Measurements from ENCODE around the gene TARS2.

The TARS2 gene

GRCh38 chr1:150508982-150509381, 21.8 kb downstream of the TARS2 start:
- no peak for DNase-seq

GRCh38 chr1:150511551-150511950, 24.3 kb downstream of the TARS2 start:
- no peak for DNase-seq

DNA sequence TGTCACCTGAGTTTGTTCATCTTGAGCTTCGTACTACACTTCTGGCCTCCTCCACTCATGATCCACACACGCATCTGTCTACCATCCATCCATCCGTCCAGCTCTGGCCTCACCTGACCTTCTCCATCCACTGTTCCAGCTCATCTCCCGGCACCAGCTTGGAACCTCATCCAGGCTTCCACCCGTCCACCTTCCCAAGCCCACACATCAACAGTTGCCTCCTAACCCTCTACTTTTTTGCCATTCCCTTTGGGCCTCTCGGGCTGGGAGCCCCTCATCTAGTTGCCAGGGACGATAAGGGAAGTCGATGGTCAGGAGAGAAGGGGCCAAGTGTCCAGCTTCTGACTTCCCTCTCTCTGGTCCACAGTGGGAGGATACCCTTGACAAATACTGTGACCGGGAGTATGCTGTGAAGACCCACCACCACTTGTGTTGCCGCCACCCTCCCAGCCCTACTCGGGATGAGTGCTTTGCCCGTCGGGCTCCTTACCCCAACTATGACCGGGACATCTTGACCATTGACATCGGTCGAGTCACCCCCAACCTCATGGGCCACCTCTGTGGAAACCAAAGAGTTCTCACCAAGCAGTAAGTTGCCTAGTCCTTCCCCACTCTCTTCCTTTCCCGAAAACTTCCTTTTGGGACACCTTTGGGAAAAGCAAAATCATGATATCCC, 24.9 kb downstream of the TARS2 start:
- no peak for DNase-seq

- DNase-seq: no peak
Measured at GRCh38 chr1:150512846-150513245, 25.6 kb downstream of the TARS2 start.

DNA sequence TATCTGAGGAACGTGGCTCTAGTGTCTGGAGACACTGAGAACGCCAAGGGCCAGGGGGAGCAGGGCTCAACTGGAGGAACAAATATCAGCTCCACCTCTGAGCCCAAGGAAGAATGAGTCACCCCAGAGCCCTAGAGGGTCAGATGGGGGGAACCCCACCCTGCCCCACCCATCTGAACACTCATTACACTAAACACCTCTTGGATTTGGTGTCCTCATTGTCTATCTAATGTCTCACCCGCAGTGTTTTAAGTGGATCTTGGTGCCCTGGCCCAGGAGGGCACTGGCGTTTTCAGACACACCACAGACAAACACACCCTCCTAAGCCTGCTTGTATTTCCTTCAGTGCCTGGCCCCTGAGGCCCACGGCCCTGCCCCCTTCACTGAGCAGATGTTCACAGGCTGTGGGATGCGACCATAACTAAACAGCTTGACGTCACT, 26.2 kb downstream of the TARS2 start:
- DNase-seq: no peak

- DNase-seq: no peak
Measured at GRCh38 chr1:150514260-150514659, 27.0 kb downstream of the TARS2 start.

DNA sequence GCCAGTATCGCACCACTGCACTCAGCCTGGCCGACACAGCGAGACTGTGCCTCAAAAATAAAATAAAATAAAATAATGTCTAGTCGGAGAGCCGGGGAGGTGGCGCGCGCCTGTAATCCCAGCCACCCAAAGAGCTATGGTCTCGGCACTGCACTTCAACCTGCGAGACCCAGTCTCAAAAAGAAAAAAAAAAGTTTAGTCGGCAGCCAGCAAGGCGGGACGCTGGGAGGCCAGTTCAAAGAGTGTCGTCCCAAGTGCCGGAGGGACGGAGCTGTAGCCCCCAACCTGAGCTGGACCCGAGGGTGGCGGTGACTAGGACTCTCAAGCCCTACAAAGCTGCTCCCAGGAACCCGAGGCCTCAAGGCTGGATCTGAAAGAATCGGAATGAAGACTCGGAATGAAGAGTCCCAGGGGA, 27.7 kb downstream of the TARS2 start:
- DNase-seq: no peak

- DNase-seq: peak; percentile 99
Measured at GRCh38 chr1:150515328-150516049, 28.3 kb downstream of the TARS2 start, which contains the start of gene FALEC. TSS of gene FALEC (plus strand) at chr1:150515752.

DNA sequence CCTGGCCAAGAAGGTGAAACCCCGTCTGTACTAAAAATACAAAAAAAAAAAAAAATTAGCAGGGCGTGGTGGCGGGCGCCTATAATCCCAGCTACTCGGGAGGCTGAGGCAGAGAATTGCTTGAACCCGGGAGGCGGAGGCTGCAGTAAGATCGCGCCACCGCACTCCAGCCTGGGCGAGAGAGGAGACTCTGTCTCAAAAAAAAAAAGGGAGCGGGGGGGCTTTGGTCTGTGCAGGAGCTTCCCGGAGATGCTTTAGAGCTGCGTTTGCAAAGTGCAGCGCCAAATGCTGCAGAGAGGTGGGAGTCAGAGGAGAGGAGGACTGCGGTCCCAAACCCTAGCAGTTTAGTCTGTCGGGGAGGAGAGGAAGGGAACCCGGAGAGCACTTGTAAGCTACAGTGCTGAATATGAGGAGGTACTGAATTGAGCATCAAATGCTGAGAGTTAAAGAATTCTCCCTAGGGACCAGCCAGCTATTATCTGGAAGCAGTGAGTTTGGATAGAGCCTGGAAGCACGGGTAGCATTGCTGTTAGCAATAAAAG, 28.9 kb downstream of the TARS2 start:
- peak; percentile 21 for DNase-seq

DNA sequence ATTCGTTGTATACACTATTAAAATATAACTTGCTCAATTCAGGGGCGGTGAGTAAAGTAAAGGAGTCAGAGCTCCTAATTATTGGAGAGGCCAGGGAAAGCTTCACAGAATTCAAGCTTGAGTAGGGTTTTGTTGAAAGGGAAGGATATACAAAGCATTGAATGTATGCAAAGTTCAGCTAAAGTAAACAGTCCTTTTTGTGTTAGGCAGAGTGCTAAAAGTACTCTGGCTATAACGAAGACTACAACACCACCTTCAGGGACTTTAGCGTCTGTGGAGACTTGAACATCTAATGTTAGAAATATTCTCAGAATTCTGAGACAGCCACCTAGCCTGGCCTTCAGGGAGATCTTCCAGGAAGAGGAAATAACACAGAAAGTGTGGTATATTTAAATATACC, 29.4 kb downstream of the TARS2 start:
- DNase-seq: no peak

- DNase-seq: no peak
Measured at GRCh38 chr1:150521196-150521968, 34.2 kb downstream of the TARS2 start.

DNA sequence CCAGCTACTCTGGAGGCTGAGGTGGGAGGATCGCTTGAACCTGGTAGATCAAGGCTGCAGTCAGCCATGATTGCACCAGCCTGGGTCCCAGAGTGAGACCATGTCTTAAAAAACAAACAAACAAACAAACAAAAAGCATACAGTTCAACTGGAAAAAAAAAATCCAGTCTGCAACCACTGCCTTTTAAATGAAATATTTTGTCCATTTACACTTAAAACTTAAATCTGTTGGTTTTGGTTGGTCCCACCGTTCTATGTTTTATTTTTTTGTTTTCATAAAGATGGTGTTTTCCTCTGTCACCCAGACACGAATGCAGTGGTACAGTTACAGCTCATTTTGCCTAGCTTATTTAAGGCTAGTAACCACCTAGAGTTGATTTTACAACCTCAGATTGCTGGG, 38.1 kb downstream of the TARS2 start:
- DNase-seq: no peak

DNA sequence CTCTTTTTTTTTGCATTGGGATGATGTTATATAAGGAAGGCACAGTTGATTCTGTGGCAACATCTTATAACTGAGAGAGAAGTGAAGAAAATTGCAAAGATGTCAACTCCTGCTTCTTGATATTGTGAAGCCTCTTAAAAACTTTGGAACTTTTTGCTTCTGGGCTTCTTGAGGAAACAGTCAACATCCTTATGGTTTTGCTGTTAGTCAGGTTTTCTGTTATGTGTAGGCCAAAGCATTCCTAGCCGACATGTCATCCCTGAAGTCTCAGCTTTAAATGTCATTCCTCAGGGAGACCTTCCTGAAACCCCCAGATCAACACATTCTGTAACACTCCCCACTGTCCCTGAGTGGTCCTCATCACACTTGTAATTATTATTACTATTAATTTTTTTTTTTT, 41.0 kb downstream of the TARS2 start:
- no peak for DNase-seq

DNA sequence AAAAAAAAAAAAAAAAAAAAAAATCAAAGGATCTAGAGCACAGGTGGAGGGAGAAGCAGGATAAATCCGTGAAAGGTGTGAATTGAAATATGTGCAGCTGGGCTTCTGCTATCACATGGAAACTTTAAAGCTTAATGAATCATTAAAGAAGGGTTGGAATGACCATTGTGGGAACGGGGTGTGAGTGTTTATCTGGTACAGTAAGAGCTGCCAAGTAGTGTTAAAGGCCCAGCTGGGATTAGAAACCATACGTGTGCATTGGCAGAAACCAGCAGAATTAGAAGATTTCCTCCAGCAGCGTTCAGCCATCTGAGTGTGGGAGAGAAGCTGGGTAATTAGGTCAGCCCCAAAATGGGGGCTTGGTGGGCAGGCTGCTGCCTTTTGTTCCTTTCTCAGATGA, 41.8 kb downstream of the TARS2 start:
- no peak for DNase-seq

GRCh38 chr1:150530491-150531159, 43.4 kb downstream of the TARS2 start:
- DNase-seq: no peak

GRCh38 chr1:150532860-150533259, 45.6 kb downstream of the TARS2 start:
- no peak for DNase-seq

DNA sequence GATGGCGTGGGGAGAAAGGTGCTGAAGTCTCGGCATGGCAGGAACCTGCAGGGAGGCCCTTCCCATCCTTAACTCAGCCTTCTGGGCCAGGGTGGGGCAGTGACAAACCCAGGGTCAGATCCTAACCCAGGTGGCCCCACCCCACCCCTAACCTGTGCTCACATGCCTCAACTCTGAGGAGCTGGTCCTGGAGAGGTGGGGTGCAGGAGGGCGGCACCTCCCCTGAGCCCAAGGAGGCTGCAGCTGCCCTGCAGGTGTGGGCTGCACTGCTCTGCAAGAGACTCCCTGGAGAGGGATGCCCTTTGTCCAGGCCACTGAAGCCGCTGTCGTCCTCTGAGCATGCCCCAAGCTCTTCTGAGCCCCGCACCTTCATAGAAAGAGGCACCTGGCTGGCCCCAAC, 46.8 kb downstream of the TARS2 start:
- no peak for DNase-seq

DNA sequence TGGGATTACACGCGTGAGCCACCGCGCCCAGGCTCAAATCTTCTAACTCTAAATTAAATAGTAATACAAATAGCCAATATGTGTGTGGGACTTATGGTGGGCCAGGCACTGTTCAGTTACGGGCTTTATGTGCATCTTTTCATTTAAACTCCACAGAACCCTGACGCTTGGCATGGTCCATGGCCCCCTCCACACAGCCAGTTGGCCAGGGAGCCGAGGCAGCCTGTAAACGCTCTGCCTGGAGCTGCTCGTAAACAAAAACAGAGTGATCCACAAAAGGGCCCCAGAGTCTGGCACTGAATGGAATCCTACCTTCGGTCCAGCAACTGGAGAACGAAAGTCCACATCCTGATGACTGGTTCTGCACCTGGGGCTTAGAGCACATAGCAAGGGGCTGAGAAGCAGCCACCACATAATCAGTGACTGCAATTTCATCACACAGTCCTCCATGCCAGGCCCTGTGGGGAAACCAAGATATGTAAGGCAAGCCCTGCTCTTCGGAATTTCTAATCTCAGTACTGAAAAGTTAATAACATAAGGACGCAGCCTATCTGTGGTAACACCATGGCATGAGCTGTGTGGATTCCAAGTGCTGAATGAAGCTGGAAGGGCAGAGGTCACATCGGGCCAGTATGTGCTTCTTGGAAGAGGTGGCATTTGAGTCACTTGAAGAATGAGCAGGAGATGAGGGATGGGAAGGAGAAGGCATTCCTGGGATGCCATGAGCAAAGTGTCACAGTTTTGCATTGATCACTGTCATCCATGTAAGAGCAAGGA, 48.5 kb downstream of the TARS2 start:
- no peak for DNase-seq

DNA sequence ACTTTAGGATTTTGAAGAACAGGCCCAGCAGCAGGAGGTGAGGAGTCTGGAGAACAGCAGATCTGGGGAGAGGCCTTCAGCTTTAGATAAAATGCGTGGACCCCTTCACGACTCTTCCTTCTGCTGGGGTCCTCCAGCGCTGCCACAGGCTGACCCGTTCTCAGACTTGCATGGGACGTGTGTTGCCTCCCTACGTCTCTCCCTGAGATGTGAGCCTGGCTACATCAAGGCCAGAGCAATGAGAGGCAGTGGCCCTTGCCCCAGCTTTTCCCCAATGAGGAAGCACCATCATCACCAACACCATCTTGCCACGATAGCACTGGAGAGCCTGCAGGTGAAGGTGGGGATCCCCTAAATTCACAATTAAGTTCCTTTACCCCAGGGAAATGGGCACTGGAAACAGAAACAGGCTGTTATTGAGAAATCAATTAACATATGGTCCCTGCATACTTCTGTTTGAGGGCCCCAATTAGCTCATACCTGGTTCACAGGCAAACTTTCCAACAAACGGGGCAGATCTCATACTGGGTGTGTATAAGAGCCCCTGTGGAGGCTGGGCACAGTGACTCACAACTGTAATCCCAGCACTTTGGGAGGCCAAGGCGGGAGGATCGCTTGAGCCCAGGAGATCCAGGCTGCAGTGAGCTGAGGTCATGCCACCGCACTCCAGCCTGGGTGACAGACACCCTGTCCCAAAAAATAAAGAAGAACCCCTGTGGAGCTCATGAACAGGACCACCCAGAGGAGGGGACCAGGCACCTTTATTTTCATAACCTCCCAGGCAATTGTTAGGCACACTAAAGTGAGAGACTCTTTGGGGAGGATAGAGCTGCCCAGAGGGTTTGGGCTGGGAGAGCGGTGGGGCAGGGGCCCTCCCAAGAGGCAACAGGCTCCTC, 49.9 kb downstream of the TARS2 start:
- no peak for DNase-seq

DNA sequence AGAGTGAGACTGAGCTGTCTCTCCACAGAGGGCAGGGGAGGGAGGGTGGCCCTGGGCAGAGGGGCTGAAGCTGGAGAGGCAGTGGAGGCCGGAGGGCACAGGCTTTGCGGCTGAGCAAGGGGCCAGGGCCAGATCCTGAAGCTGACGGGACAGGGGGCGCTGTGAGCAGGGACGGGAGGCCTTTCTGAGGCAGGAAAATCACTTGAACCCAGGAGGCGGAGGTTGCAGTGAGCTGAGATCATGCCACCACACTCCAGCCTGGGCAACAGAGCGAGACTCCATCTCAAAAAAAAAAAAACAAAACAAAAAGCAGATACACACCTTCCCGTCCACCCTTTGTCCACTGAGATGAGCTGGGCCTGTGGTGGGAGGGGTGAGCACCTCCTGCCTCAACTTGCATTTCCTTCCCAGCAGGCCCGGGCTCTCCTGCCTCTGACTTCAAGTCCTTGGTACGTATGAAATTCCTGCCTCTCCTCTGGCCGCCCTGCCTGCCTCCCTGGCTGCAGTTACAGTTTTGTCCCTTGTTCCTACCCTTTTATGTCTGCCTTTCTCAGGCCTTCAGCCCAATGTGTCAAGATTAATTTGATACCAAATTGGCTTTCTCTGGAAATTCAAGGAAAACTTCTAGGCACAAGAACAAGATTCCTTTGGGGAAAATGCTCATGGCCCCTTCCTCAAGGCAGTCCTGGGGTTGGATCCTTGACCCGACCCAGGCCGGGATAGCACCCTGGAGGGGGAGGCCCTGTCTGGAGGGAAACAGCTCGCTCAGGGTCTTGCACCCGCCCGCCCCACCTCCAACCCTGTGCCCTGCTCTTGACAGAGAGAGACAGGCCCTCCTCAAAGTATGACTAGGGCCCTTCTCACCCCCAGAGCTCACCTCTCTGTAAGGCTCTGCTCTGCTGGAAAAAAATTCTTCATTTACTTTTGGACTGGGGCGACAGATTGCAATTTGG, 50.8 kb downstream of the TARS2 start:
- DNase-seq: no peak

All from RPMI8226 (cell line).